ENCODE results near the gene DUSP8.

GRCh38 chr11:1553808-1554594, 18.1 kb downstream of the DUSP8 start:
- TF ChIP-seq CTCF (IDR thresholded peaks at IDR 0.05) (no peak), POLR2A (IDR thresholded peaks at IDR 0.05) (no peak)
